GM19397 (cell line): Measurements from ENCODE around the gene LAD1.
A peak's percentile ranks its signal among the peaks of the same experiment; 100 is the strongest.

ENCODE experiments used
- ATAC-seq: cut with Tn5 transposase; IDR thresholded peaks from one replicate; pipeline ENCODE4 v1.9.1; 2021; ENCODE audit warnings: mild to moderate bottlenecking, moderate library complexity; ENCODE audit not compliant: unreplicated experiment

Gene LAD1

GRCh38 chr1:201419746-201420607 lies 20.9 kb upstream of the LAD1 start:
- no peak for ATAC-seq

- no peak for ATAC-seq
These were observed 20.1 kb upstream of the LAD1 start for GRCh38 chr1:201419256-201419655.

GRCh38 chr1:201418461-201418860 lies 19.3 kb upstream of the LAD1 start:
- ATAC-seq: no peak

GRCh38 chr1:201414051-201414738 lies 15.1 kb upstream of the LAD1 start:
- ATAC-seq: no peak

- ATAC-seq: no peak
These were observed 12.2 kb upstream of the LAD1 start for GRCh38 chr1:201411292-201411691.

GRCh38 chr1:201409440-201409839 lies 10.3 kb upstream of the LAD1 start:
- ATAC-seq: no peak

- ATAC-seq: no peak
These were observed 9.7 kb upstream of the LAD1 start for GRCh38 chr1:201408834-201409200.

- peak; percentile 43 for ATAC-seq
These were observed 9.2 kb upstream of the LAD1 start for GRCh38 chr1:201408176-201408833.

GRCh38 chr1:201406831-201407406 lies 7.8 kb upstream of the LAD1 start:
- ATAC-seq: no peak

- no peak for ATAC-seq
These were observed 6.3 kb upstream of the LAD1 start for GRCh38 chr1:201405484-201405831.

GRCh38 chr1:201404722-201405483 lies 5.8 kb upstream of the LAD1 start:
- ATAC-seq: no peak

GRCh38 chr1:201404055-201404454 lies 4.9 kb upstream of the LAD1 start:
- ATAC-seq: no peak

- no peak for ATAC-seq
These were observed 4.2 kb upstream of the LAD1 start for GRCh38 chr1:201403359-201403758.

- no peak for ATAC-seq
These were observed 2.6 kb upstream of the LAD1 start for GRCh38 chr1:201401700-201402099.

GRCh38 chr1:201400852-201401230 lies 1.7 kb upstream of the LAD1 start:
- no peak for ATAC-seq

- ATAC-seq: no peak
These were observed 1.2 kb upstream of the LAD1 start for GRCh38 chr1:201400212-201400851.

GRCh38 chr1:201399352-201400126 lies 415 bp upstream of the LAD1 start:
- no peak for ATAC-seq

- no peak for ATAC-seq
These were observed 1.4 kb downstream of the LAD1 start for GRCh38 chr1:201397675-201398074.

GRCh38 chr1:201396861-201397464 lies 2.2 kb downstream of the LAD1 start:
- no peak for ATAC-seq
